AG09309 (cell line): ENCODE data around the gene YTHDC1.

Source experiments
- DNase-seq: peaks from one replicate; pipeline ENCODE4 v3.0.0-alpha.2; 2010; ENCODE audit warnings: low read depth
- H3K4me3 ChIP-seq: 2 replicates; pipeline ENCODE4 v1.5.1; 2011; ENCODE audit warnings: mild to moderate bottlenecking, low read depth, low read length, moderate library complexity; ENCODE audit not compliant: control insufficient read depth
- TF ChIP-seq, protein P1 (sequence below): IDR thresholded peaks from 2 replicates; pipeline ENCODE4 v1.5.1; 2011; ENCODE audit warnings: mild to moderate bottlenecking, low read depth, low read length, inconsistent platforms; ENCODE audit not compliant: insufficient read depth, control insufficient read depth; ENCODE audit errors: missing control alignments

Gene YTHDC1

DNA sequence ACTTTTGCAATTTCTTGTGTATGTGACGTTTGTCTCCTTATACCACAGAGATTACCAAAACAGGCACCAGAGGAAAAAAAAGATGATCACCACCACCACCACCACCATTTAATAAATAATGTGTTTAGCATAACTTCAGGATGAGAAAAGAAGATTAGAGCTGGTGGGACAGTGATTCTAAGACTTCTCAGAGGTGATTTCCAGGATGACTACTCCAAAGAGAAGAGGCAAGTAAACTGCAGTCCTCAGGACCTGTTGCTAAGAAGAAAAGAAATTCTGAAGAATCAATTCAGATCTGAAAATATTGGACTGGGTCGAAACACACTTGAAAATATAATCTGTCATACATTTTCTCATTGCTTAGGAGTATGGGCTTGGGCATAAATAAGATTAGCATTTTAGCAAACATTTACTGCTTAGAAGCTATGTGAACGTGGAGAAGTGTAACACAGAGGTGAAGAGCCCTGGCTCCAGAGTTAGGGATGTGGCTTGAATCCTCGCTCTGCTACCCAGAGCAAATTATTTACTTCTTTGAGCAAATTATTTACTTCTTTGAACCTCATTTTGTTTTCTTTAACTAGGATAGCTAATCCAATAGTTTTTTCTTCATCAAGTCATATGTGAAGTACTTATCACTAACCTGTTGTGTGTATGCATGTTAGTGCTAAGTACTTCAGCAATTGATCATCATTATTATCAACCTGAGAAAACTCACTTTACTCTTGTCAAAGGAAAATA lies 10.5 kb upstream of the YTHDC1 start:
- TF ChIP-seq, protein P1, sequence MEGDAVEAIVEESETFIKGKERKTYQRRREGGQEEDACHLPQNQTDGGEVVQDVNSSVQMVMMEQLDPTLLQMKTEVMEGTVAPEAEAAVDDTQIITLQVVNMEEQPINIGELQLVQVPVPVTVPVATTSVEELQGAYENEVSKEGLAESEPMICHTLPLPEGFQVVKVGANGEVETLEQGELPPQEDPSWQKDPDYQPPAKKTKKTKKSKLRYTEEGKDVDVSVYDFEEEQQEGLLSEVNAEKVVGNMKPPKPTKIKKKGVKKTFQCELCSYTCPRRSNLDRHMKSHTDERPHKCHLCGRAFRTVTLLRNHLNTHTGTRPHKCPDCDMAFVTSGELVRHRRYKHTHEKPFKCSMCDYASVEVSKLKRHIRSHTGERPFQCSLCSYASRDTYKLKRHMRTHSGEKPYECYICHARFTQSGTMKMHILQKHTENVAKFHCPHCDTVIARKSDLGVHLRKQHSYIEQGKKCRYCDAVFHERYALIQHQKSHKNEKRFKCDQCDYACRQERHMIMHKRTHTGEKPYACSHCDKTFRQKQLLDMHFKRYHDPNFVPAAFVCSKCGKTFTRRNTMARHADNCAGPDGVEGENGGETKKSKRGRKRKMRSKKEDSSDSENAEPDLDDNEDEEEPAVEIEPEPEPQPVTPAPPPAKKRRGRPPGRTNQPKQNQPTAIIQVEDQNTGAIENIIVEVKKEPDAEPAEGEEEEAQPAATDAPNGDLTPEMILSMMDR = no peak
- no peak overlapping the region for H3K4me3 ChIP-seq
- DNase-seq = no peak

DNA sequence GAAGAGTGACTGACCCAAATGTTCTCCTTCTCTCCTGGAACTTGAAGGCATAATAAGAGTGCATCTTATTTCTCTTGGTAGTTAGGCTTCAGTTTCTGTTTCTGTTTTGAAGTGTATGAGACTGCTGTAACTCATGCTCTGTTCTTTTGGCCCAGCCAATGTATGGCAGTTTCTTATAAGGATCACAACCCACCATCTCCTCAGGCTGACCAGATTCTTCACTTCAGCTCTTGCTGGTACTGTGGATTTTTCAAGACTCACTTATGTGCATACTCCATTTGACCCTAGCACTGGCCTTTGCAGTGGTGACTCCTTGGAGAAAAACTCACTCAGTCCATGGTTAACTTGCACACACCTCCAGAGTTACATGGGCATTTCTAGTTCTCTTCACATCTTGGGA lies 9.6 kb upstream of the YTHDC1 start:
- DNase-seq = no peak
- no peak overlapping the region for H3K4me3 ChIP-seq
- TF ChIP-seq, protein P1 = no peak

DNA sequence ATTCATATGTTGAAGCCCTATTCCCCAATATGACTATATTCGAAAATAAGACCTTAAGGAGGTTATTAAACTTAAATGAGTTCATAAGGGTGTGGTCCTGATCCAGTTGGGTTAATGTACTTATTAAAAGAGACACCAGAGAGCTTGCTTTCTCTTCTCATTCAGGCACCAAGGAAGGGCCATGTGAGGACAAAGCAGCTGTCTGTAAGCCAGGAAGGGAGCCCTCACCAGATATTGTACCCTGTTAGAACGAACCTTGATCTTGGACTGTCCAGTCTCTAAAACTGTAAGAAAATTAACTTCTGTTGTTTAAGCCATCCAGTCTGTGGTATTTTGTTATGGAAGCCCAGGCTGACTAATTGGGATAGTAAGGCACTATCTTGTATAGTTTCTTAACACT lies 9.1 kb upstream of the YTHDC1 start:
- TF ChIP-seq, protein P1 = no peak
- DNase-seq = no peak
- H3K4me3 ChIP-seq = no peak overlapping the region

DNA sequence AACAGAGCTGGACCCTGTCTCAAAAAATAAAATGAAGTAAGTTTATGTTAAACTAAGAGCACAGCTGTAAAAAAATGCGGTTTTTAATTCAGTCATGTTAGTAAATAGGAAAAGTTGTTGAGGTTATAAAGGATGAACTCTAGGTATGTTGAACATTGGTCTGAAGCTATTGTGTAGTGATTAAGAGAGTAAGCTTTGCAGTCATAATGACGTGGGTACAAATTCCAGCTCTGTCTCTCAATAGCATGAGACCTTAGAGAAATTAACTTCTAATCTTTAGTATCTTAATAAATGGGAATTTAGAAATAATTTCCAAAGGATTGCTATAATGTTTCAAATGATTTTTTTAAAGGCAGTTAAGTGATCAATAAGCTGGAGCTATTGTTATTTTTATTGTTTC lies 2.9 kb upstream of the YTHDC1 start:
- TF ChIP-seq, protein P1 = no peak
- H3K4me3 ChIP-seq = no peak overlapping the region

DNA sequence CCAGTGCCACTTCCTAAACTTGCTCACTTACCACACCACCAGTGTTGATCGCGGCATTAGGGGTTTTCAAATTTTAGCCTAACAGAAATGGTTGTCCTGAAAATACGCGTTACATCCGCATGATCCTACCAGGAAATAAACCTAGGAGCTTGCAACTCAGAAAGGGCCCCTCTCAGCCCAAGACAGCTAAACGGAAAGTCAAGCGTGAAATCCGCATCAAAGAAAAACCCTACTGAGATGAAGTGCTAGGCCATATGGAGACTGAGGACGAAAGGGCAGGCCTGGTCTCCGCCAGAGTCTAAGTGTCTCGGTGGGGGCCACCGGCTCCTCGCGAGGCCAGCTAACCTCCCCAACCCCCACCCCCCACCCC lies 626 bp downstream of the YTHDC1 start:
- H3K4me3 ChIP-seq = peak overlapping the region; percentile 83
- TF ChIP-seq, protein P1 = no peak
- no peak for DNase-seq

More for the DNA sequence above, 2.9 kb upstream of the YTHDC1 start:
- DNase-seq = no peak

DNA sequence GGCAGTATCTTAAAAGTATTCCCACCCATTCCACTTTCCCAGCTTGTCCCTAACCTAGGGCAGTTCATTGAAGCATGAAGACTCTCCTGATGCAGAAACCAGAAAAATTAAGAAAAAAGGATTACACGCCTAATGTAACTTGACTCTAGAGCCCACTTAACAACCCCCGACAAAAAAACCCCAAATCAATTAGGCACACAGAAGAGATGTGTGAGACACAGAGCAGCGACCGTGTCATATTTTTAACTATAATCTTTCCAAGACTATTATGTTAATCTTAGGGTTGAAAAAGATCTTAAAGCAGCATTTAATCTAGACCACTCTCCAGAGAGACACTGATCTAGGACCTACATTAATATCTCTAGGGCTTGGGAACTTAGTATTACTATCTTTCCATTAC lies 1.3 kb downstream of the YTHDC1 start:
- no peak for DNase-seq
- TF ChIP-seq, protein P1 = no peak
- peak overlapping the region; percentile 83 for H3K4me3 ChIP-seq
